ENCODE data around the gene RGS14.
A peak's percentile ranks its signal among the peaks of the same experiment; 100 is the strongest.
"Not testable (repeated sequence)": the region's sequence is repeated elsewhere in the genome, so short reads cannot be mapped to it uniquely, and the experiment has no call there.

RGS14 gene

GRCh38 chr5:177350776-177351391 lies 6.8 kb upstream of the RGS14 start:
- DNase-seq, result no peak

GRCh38 chr5:177351392-177352329 lies 6.1 kb upstream of the RGS14 start, which contains the start of gene LMAN2:
Gene LMAN2 (minus strand): TSS chr5:177351668. CDS start chr5:177351647, 21 bp downstream.
- DNase-seq, result peak; percentile 86

GRCh38 chr5:177353093-177353492 lies 4.6 kb upstream of the RGS14 start:
- no peak for DNase-seq

- DNase-seq, result no peak
Measured at GRCh38 chr5:177354256-177354655, 3.5 kb upstream of the RGS14 start.

- no peak for DNase-seq
Measured at GRCh38 chr5:177354711-177355110, 3.0 kb upstream of the RGS14 start.

- no peak for DNase-seq
Measured at GRCh38 chr5:177355162-177355867, 2.4 kb upstream of the RGS14 start.

GRCh38 chr5:177355868-177356168 lies 1.9 kb upstream of the RGS14 start:
- DNase-seq, result no peak

GRCh38 chr5:177356746-177357145 lies 978 bp upstream of the RGS14 start:
- DNase-seq, result no peak

- no peak for DNase-seq
Measured at GRCh38 chr5:177357146-177357458, 622 bp upstream of the RGS14 start.

- DNase-seq, result no peak
Measured at GRCh38 chr5:177358370-177358819, 671 bp downstream of the RGS14 start.

- no peak for DNase-seq
Measured at GRCh38 chr5:177359451-177359851, 1.7 kb downstream of the RGS14 start.

GRCh38 chr5:177359860-177360259 lies 2.1 kb downstream of the RGS14 start:
- DNase-seq, result no peak

- DNase-seq, result not testable (repeated sequence)
Measured at GRCh38 chr5:177360740-177361139, 3.0 kb downstream of the RGS14 start.

GRCh38 chr5:177361418-177362291 lies 3.9 kb downstream of the RGS14 start:
- no peak for DNase-seq

- no peak for DNase-seq
Measured at GRCh38 chr5:177362292-177362609, 4.5 kb downstream of the RGS14 start.

- peak; percentile 69 for DNase-seq
Measured at GRCh38 chr5:177362610-177363507, 5.1 kb downstream of the RGS14 start.

GRCh38 chr5:177363565-177363964 lies 5.8 kb downstream of the RGS14 start:
- DNase-seq, result no peak

GRCh38 chr5:177364159-177364962 lies 6.6 kb downstream of the RGS14 start:
- DNase-seq, result no peak

GRCh38 chr5:177365845-177366527 lies 8.3 kb downstream of the RGS14 start:
- DNase-seq, result no peak
